Activated B cell treated with CpG ODN at 0.5 μM for 24 hours (primary cell): ENCODE data around the gene TCEAL8. TPM values are rescaled to one million over a fixed set of nuclear protein-coding genes. Genes with fewer than 3 reads are reported as not detected.
A peak's percentile ranks its signal among the peaks of the same experiment; 100 is the strongest.

Source experiments
- ATAC-seq: fragments of 200-7000 bp; cut with Tn5 transposase; one replicate; pipeline ENCODE4 v1.10.0; 2021; ENCODE audit warnings: low read depth, mild to moderate bottlenecking, moderate library complexity
- CTCF ChIA-PET: fragments of 350-600 bp; sonication (Branson Sonifier 250); formaldehyde crosslinking; loops from one replicate; lab custom pipeline; 2021; ENCODE audit warnings: antibody characterized with exemption; lab: Charles Lee
- POLR2A ChIA-PET: fragments of 350-600 bp; sonication (Branson Sonifier 250); formaldehyde crosslinking; loops from one replicate; lab custom pipeline; 2021; ENCODE audit warnings: antibody characterized with exemption; lab: Charles Lee
- DNase-seq: peaks from one replicate; pipeline ENCODE4 v3.0.0; 2022
- H3K27ac Mint-ChIP-seq: one replicate; pipeline ENCODE4 v1.8.0; 2020; ENCODE audit warnings: mixed read lengths
- H3K27me3 Mint-ChIP-seq: one replicate; pipeline ENCODE4 v1.8.0; 2021; ENCODE audit warnings: mixed read lengths
- H3K36me3 Mint-ChIP-seq: one replicate; pipeline ENCODE4 v1.8.0; 2021; ENCODE audit warnings: low read depth, mixed read lengths
- H3K4me1 Mint-ChIP-seq: one replicate; pipeline ENCODE4 v1.8.0; 2021; ENCODE audit warnings: mixed read lengths
- H3K4me3 Mint-ChIP-seq: one replicate; pipeline ENCODE4 v1.8.0; 2020; ENCODE audit warnings: mild to moderate bottlenecking, mixed read lengths
- H3K9me3 Mint-ChIP-seq: one replicate; pipeline ENCODE4 v1.8.0; 2020; ENCODE audit warnings: mixed read lengths
- intact Hi-C: fragments of 100-400 bp; cut with micrococcal nuclease; formaldehyde crosslinking; loops from one replicate; pipeline ENCODE4 v1.15.1; 2024
- total RNA-seq: library from RNA; stranded (reverse); gene quantifications from 2 replicates; pipeline ENCODE4 v1.2.3, GENCODE V29; 2022
- TF ChIP-seq, protein P1 (sequence below): fragments of 200-600 bp; IDR thresholded peaks from one replicate; pipeline ENCODE4 v1.8.0; 2022; ENCODE audit warnings: antibody characterized with exemption, mild to moderate bottlenecking

Gene TCEAL8
- total RNA-seq, 1 donor from 2014 or later, result 14.6 TPM

DNA sequence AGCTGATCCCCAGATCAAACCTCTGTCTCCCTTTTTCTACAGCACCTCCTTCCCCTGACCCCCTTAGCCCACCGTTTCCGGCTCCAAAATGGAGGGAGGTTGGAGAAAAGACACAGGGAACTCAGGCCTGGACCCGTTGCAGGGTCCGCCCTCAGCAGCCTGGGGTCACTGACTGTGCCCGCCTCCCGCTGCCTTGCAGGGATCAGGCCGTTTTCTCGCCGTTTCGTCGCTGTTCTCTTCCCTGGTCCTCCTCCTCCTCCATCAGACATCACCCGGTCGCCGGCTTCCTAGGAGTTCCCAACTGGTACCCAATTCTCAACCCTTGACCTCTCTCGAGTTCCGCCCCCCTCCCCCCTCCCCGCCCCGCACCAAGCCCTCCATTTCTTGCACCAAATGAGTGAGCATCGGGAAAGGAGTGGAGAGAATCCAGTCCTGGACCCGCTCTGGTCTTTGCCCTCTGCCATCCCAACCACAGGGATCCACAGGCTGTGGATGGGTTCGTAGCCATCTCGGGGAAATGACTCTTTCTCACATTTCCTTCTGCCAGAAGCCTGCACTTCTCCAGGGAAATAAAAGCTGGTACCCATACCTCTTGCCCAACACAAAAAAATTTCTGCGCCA, 21.1 kb upstream of the TCEAL8 start:
- CTCF ChIA-PET, result no interaction called here

DNA sequence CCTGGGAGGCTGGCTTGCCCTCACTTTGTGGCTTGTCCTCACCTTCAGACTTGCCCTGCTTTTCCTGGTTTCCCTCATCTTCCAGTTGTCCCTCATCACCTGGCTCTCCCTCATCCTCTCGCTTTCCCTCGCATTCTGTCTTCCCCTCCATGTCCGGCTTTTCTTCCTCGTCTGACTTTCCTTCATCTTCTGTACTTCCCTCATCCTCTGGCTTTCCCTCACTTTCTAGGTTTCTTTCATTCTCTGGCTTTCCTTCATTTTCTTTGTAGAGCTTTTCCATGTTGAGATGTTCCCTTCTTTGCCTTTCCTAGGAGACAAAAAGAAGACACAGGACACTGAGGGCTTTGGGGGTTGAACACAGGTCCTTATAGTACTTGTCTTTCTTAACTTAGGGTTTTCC, 19.3 kb upstream of the TCEAL8 start:
- TF ChIP-seq, protein P1, sequence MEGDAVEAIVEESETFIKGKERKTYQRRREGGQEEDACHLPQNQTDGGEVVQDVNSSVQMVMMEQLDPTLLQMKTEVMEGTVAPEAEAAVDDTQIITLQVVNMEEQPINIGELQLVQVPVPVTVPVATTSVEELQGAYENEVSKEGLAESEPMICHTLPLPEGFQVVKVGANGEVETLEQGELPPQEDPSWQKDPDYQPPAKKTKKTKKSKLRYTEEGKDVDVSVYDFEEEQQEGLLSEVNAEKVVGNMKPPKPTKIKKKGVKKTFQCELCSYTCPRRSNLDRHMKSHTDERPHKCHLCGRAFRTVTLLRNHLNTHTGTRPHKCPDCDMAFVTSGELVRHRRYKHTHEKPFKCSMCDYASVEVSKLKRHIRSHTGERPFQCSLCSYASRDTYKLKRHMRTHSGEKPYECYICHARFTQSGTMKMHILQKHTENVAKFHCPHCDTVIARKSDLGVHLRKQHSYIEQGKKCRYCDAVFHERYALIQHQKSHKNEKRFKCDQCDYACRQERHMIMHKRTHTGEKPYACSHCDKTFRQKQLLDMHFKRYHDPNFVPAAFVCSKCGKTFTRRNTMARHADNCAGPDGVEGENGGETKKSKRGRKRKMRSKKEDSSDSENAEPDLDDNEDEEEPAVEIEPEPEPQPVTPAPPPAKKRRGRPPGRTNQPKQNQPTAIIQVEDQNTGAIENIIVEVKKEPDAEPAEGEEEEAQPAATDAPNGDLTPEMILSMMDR, result no peak
- Mint-ChIP-seq H3K27ac (no peak overlapping the region), H3K36me3 (no peaks in the 10 kb centered on the region), H3K27me3 (peaks cover 27% of the 10 kb centered on the region), H3K4me3 (no peak overlapping the region), H3K4me1 (peaks cover 9% of the 10 kb centered on the region), H3K9me3 (no peaks in the 10 kb centered on the region)
- no peak for DNase-seq
- CTCF ChIA-PET, result no interaction called here
- ATAC-seq, result no peak
- POLR2A ChIA-PET, result no interaction called here
- intact Hi-C loops, result no loop called here

More for the DNA sequence above, 21.1 kb upstream of the TCEAL8 start:
- Mint-ChIP-seq H3K27ac (no peak overlapping the region), H3K4me1 (peaks cover 9% of the 10 kb centered on the region), H3K36me3 (no peaks in the 10 kb centered on the region), H3K4me3 (peak overlapping the region; percentile 59), H3K9me3 (no peaks in the 10 kb centered on the region), H3K27me3 (peaks cover 34% of the 10 kb centered on the region)
- TF ChIP-seq, protein P1, result no peak
- DNase-seq (no peak), ATAC-seq (no peak)
- POLR2A ChIA-PET, result no interaction called here
- intact Hi-C loops, result no loop called here

DNA sequence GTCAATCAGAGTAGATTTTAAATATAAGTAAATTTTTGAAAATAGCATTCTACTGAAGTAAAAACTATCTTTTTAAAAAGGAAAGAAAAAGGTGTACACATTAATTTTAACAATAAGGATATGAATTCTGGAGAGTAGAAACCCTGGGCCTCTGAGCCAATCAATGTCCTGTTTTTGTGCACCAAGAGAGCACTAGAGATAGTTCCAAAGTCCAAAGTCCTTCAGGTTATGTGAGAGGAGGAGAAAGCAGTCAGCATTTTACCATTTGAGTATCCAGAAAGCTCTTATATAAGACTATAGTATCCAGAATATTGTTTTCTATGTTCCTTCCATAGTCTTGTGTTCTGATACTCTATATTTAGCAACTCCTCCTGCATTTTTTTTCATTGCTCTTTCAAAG, 3.3 kb upstream of the TCEAL8 start:
- CTCF ChIA-PET, result no interaction called here
- peaks cover 7% of the 10 kb centered on the region for H3K36me3 Mint-ChIP-seq
- H3K27me3 Mint-ChIP-seq, result peaks cover 4% of the 10 kb centered on the region
- peaks cover 3% of the 10 kb centered on the region for H3K9me3 Mint-ChIP-seq
- H3K27ac Mint-ChIP-seq, result no peak overlapping the region
- intact Hi-C loops, result loop anchor here (5.0 kb wide), 1 partner anchor 54 kb away; the partner anchor contains the start of gene BEX2
- peaks cover 12% of the 10 kb centered on the region for H3K4me1 Mint-ChIP-seq
- DNase-seq (no peak), ATAC-seq (no peak)
- POLR2A ChIA-PET, result no interaction called here
- H3K4me3 Mint-ChIP-seq, result no peak overlapping the region
- TF ChIP-seq, protein P1, result no peak

DNA sequence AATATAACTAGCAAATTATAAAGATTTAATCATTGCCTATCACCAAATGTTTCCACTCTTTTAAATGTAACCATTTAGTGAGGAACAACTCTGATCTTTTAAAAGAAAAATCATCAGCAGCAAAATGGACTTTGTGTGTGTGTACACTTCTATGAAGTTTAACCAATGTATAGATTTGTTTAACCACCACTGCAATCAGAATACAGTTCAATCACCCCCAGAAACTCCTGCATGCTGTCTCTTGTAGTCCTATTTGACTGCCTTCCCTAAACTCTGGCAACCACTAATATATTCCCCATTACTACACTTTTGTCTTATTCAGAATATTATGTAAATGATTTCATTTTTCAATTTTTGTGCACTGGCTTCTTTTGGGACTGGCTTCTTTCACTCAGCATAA, 1.7 kb upstream of the TCEAL8 start:
- no peak overlapping the region for H3K4me3 Mint-ChIP-seq
- no peaks in the 10 kb centered on the region for H3K9me3 Mint-ChIP-seq
- DNase-seq, result no peak
- no peaks in the 10 kb centered on the region for H3K27me3 Mint-ChIP-seq
- H3K36me3 Mint-ChIP-seq, result peaks cover 8% of the 10 kb centered on the region
- H3K27ac Mint-ChIP-seq, result no peak overlapping the region
- POLR2A ChIA-PET, result no interaction called here
- ATAC-seq, result no peak
- peaks cover 12% of the 10 kb centered on the region for H3K4me1 Mint-ChIP-seq
- TF ChIP-seq, protein P1, result no peak
- intact Hi-C loops, result loop anchor here (5.0 kb wide), 1 partner anchor 56 kb away; the partner anchor contains the start of gene BEX2
- CTCF ChIA-PET, result no interaction called here

DNA sequence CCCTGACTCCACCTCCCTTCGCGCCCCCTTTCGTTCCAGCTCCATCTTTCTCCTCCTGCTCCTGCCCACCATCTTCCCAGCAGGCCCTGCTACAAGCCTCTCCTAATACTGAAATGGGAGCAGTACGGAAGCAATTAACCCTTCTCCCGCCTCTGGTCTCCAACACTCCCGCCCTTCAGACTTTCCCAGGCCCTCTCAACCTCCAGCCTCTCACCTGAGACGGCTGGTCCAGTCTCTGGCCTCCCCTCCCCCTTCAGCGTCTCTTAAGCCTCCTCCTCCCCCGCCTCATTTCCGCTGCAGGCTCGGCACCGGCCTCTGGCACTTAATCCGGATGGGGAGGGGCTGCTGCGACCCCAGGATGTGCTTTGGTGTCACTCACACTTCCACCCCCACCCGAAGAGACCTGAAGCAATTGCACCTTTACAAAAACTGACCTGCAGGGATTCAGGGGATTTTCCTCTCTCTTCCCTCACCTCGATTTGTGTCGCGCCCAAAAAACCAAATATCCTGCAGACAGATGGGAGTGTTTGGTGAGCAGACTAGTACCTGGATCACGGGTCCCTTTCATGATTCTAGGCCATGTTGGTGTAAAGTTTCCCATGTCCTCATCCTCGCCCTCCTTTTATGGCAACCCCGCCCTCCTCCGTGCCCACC, 657 bp downstream of the TCEAL8 start:
- CTCF ChIA-PET, result interaction anchor here (1.0 to 1.3 kb wide), 2 partner anchors 43 kb away, joined by 4 read pairs; no protein-coding TSS in a partner anchor
- peak overlapping the region; percentile 95 for H3K4me3 Mint-ChIP-seq
- ATAC-seq, result peak; percentile 56

More for the DNA sequence above, 657 bp downstream of the TCEAL8 start:
- intact Hi-C loops, result no loop called here
- Mint-ChIP-seq H3K36me3 (peaks cover 8% of the 10 kb centered on the region), H3K27me3 (no peaks in the 10 kb centered on the region), H3K9me3 (no peaks in the 10 kb centered on the region), H3K4me1 (peaks cover 12% of the 10 kb centered on the region), H3K27ac (peak overlapping the region; percentile 84)
- POLR2A ChIA-PET, result interaction anchor here (1.4 kb wide), 1 partner anchor 1323 kb away, joined by 4 read pairs; no protein-coding TSS in a partner anchor
- no peak for DNase-seq
- TF ChIP-seq, protein P1, result no peak
